ENCODE results near the gene KIF1C.

The KIF1C gene

DNA sequence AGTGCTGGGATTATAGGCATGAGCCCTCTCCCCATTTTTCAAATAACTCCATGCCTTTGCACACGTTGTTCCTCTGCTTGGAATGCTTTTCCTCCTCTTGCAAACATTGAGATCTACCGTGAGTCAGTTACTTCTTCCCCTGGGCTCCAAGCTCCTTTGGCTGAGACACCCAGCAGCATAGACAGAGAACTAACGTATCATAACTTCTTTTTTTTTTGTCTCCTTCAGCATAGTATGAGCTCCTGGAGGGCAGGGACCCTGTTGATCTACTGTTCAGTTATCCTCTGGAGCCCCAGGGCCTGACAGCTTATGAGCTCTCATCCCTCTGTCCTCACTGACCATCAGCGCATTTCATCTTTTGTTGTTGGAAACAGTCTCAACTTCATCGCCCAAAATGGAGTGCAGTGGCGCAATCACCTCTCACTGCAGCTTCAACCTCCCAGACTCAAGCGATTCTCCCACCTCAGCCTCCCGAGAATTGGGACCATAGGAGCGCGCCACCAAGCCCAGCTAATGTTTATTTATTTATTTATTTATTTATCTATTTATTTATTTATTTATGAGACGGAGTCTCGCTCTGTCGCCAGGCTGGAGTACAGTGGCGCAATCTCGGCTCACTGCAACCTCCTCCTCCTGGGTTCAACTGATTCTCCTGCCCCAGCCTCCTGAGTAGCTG lies 32.3 kb upstream of the KIF1C start (continued):
- TF ChIP-seq ZNF529 (tag by site-specific recombination; IDR thresholded peaks at IDR 0.05; ENCODE audit: insufficient replicate concordance) (no peak), ZNF660 (tag by site-specific recombination; IDR thresholded peaks at IDR 0.05) (no peak), ZNF596 (tag by site-specific recombination; IDR thresholded peaks at IDR 0.05) (no peak), TRIM28 (IDR thresholded peaks at IDR 0.05; ENCODE audit: borderline replicate concordance, low read length) (no peak), ZSCAN16 (tag by site-specific recombination; IDR thresholded peaks at IDR 0.05) (no peak), ZNF16 (tag by site-specific recombination; IDR thresholded peaks at IDR 0.05; ENCODE audit: low read depth) (no peak), ZNF768 (tag by site-specific recombination; IDR thresholded peaks at IDR 0.05) (no peak), ZNF623 (tag by site-specific recombination; IDR thresholded peaks at IDR 0.05) (peak; percentile 41; the same call in 1 of the 2 replicates), SCRT1 (tag by site-specific recombination; IDR thresholded peaks at IDR 0.05; ENCODE audit: borderline replicate concordance) (no peak), ZNF223 (tag by site-specific recombination; IDR thresholded peaks at IDR 0.05) (no peak), ZNF571 (tag by site-specific recombination; IDR thresholded peaks at IDR 0.05) (no peak), ZFP69B (tag by site-specific recombination; IDR thresholded peaks at IDR 0.05) (no peak), ZNF626 (tag by site-specific recombination; IDR thresholded peaks at IDR 0.05) (no peak), ZNF677 (tag by site-specific recombination; IDR thresholded peaks at IDR 0.05) (no peak)
- TF ChIP-seq, protein P1, sequence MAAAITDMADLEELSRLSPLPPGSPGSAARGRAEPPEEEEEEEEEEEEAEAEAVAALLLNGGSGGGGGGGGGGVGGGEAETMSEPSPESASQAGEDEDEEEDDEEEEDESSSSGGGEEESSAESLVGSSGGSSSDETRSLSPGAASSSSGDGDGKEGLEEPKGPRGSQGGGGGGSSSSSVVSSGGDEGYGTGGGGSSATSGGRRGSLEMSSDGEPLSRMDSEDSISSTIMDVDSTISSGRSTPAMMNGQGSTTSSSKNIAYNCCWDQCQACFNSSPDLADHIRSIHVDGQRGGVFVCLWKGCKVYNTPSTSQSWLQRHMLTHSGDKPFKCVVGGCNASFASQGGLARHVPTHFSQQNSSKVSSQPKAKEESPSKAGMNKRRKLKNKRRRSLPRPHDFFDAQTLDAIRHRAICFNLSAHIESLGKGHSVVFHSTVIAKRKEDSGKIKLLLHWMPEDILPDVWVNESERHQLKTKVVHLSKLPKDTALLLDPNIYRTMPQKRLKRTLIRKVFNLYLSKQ (tag by site-specific recombination; IDR thresholded peaks at IDR 0.05; ENCODE audit: borderline replicate concordance), result no peak
- TF ChIP-seq, protein P2, sequence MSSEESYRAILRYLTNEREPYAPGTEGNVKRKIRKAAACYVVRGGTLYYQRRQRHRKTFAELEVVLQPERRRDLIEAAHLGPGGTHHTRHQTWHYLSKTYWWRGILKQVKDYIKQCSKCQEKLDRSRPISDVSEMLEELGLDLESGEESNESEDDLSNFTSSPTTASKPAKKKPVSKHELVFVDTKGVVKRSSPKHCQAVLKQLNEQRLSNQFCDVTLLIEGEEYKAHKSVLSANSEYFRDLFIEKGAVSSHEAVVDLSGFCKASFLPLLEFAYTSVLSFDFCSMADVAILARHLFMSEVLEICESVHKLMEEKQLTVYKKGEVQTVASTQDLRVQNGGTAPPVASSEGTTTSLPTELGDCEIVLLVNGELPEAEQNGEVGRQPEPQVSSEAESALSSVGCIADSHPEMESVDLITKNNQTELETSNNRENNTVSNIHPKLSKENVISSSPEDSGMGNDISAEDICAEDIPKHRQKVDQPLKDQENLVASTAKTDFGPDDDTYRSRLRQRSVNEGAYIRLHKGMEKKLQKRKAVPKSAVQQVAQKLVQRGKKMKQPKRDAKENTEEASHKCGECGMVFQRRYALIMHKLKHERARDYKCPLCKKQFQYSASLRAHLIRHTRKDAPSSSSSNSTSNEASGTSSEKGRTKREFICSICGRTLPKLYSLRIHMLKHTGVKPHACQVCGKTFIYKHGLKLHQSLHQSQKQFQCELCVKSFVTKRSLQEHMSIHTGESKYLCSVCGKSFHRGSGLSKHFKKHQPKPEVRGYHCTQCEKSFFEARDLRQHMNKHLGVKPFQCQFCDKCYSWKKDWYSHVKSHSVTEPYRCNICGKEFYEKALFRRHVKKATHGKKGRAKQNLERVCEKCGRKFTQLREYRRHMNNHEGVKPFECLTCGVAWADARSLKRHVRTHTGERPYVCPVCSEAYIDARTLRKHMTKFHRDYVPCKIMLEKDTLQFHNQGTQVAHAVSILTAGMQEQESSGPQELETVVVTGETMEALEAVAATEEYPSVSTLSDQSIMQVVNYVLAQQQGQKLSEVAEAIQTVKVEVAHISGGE (tag by site-specific recombination; conservative IDR thresholded peaks at IDR 0.05; ENCODE audit: low read depth), result 0 out of 2 replicates have a peak, but pooled peaks have one; percentile 31
- TF ChIP-seq, protein P3, sequence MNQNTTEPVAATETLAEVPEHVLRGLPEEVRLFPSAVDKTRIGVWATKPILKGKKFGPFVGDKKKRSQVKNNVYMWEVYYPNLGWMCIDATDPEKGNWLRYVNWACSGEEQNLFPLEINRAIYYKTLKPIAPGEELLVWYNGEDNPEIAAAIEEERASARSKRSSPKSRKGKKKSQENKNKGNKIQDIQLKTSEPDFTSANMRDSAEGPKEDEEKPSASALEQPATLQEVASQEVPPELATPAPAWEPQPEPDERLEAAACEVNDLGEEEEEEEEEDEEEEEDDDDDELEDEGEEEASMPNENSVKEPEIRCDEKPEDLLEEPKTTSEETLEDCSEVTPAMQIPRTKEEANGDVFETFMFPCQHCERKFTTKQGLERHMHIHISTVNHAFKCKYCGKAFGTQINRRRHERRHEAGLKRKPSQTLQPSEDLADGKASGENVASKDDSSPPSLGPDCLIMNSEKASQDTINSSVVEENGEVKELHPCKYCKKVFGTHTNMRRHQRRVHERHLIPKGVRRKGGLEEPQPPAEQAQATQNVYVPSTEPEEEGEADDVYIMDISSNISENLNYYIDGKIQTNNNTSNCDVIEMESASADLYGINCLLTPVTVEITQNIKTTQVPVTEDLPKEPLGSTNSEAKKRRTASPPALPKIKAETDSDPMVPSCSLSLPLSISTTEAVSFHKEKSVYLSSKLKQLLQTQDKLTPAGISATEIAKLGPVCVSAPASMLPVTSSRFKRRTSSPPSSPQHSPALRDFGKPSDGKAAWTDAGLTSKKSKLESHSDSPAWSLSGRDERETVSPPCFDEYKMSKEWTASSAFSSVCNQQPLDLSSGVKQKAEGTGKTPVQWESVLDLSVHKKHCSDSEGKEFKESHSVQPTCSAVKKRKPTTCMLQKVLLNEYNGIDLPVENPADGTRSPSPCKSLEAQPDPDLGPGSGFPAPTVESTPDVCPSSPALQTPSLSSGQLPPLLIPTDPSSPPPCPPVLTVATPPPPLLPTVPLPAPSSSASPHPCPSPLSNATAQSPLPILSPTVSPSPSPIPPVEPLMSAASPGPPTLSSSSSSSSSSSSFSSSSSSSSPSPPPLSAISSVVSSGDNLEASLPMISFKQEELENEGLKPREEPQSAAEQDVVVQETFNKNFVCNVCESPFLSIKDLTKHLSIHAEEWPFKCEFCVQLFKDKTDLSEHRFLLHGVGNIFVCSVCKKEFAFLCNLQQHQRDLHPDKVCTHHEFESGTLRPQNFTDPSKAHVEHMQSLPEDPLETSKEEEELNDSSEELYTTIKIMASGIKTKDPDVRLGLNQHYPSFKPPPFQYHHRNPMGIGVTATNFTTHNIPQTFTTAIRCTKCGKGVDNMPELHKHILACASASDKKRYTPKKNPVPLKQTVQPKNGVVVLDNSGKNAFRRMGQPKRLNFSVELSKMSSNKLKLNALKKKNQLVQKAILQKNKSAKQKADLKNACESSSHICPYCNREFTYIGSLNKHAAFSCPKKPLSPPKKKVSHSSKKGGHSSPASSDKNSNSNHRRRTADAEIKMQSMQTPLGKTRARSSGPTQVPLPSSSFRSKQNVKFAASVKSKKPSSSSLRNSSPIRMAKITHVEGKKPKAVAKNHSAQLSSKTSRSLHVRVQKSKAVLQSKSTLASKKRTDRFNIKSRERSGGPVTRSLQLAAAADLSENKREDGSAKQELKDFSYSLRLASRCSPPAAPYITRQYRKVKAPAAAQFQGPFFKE (tag by site-specific recombination; IDR thresholded peaks at IDR 0.05; ENCODE audit: borderline replicate concordance), result no peak
- TF ChIP-seq, protein P4, sequence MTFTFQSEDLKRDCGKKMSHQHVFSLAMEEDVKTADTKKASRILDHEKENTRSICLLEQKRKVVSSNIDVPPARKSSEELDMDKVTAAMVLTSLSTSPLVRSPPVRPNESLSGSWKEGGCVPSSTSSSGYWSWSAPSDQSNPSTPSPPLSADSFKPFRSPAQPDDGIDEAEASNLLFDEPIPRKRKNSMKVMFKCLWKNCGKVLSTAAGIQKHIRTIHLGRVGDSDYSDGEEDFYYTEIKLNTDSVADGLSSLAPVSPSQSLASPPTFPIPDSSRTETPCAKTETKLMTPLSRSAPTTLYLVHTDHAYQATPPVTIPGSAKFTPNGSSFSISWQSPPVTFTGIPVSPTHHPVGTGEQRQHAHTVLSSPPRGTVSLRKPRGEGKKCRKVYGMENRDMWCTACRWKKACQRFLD (tag by site-specific recombination; IDR thresholded peaks at IDR 0.05), result no peak
- TF ChIP-seq, protein P5, sequence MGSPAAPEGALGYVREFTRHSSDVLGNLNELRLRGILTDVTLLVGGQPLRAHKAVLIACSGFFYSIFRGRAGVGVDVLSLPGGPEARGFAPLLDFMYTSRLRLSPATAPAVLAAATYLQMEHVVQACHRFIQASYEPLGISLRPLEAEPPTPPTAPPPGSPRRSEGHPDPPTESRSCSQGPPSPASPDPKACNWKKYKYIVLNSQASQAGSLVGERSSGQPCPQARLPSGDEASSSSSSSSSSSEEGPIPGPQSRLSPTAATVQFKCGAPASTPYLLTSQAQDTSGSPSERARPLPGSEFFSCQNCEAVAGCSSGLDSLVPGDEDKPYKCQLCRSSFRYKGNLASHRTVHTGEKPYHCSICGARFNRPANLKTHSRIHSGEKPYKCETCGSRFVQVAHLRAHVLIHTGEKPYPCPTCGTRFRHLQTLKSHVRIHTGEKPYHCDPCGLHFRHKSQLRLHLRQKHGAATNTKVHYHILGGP (tag by site-specific recombination; IDR thresholded peaks at IDR 0.05), result no peak
